NK-92 treated with Interleukin-12 subunit alpha and Interleukin-12 subunit beta, amount 100 ng/mL, for 24 hours (cell line): ENCODE results near the gene ARHGAP22.
"Not testable (repeated sequence)": the region's sequence is repeated elsewhere in the genome, so short reads cannot be mapped to it uniquely, and the experiment has no call there.

Experiments used
- DNase-seq: peaks from one replicate; lab custom pipeline; 2025; lab: John Stamatoyannopoulos, UW

Gene ARHGAP22, protein sequence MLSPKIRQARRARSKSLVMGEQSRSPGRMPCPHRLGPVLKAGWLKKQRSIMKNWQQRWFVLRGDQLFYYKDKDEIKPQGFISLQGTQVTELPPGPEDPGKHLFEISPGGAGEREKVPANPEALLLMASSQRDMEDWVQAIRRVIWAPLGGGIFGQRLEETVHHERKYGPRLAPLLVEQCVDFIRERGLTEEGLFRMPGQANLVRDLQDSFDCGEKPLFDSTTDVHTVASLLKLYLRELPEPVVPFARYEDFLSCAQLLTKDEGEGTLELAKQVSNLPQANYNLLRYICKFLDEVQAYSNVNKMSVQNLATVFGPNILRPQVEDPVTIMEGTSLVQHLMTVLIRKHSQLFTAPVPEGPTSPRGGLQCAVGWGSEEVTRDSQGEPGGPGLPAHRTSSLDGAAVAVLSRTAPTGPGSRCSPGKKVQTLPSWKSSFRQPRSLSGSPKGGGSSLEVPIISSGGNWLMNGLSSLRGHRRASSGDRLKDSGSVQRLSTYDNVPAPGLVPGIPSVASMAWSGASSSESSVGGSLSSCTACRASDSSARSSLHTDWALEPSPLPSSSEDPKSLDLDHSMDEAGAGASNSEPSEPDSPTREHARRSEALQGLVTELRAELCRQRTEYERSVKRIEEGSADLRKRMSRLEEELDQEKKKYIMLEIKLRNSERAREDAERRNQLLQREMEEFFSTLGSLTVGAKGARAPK

DNA sequence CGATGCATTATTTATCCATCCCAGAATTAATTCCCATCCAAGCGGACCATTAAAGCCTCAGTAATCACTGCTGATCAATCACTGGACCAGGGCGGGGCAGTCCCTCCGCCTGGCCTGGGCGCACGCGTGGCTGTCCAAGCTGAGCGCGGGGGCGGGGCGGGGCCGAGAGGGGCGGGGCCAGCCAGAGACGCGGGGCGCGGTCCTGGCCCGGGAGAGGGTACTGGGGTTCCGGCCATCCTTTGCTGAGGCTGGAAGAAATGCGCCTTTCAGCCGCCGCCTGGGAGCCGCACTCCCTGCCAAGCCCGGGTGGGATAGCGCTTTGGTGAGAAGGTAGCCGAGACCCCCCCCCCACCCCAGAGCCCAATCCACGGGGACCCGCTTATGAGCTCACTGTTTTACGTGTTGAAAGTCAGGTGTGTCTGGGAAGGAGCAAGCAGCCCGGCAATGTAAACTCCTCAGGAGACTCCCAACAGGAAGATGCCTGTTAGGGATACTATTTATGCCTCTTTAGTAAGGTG lies at the start of gene ARHGAP22:
Gene ARHGAP22 (minus strand): TSS at position 83 of the 518 bp plus-strand sequence. CDS start 277 bp downstream, outside the sequence.
- no peak for DNase-seq

DNA sequence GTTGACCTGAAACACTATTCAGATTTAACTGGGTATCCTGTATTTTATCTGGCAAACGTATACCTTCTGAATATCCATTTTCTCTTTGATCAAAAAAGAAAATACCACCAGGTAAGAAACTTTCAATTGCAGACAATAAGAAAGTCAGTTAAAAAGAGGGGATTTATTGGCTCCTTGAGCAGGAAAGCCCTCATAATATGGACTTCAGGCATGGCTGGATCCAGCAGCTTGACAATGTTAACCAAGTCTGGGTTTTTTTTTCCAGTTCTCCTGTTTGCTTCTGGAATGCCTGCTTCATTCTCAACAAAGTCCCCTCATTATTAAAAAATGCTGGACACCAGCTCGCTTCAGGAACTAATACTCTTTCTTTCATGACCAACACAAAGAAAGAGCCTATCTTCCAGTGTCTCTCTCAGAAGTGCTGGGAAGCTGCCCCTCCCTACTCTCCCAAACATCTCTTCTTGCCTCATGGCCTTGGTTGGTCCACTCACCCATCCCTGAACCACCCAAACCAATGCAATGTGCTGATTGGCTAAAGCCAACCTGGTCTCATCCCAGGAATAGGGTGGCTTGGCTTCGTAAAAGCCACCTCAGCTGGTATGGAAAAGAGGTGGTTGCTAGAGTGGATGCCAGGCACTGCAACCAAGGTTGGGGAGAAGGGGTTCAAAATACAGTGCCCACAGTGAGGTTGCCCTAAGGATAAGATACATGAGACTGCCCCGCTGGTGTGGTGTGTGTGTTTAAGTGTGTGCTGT lies 49.2 kb upstream of the ARHGAP22 start:
- DNase-seq = no peak

DNA sequence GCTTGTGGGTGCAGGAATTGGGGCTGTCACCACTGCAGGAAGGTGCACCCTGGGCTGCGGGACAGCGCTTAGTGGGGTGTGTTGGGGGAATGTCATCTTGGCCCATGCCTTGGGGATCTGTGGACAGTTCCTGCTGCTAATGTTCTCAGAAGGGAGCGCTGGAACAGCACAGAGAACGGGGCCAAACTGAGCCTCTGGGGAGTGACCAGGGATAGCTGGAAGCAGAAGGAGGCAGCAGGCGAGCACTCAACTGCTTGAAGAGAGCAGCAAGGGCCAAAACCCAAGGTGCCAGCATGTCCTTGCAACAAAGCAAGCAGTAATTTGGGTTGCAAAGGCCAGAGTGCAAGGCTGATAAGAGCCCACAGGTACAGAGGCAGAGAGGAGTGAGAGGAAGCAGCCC lies 48.5 kb upstream of the ARHGAP22 start:
- no peak for DNase-seq

DNA sequence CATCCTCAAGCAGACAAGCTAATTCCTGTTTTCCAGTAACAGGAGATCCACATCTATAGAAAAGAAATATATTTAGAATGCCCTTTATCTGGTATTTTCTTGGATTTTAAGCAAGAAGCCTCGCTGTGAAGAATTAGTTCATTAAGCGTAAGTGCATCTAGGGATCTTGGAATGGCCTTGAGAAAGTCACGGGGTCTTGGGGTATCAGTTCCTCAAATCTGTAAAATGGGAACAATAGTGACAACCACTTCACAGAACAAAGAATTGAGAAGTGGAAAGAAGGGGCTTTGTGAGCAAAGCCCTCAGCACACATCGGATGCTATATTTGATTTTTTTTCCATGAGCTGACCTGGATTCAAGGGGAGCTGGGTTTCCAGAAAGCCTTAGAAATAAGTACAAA lies 47.5 kb upstream of the ARHGAP22 start:
- no peak for DNase-seq

DNA sequence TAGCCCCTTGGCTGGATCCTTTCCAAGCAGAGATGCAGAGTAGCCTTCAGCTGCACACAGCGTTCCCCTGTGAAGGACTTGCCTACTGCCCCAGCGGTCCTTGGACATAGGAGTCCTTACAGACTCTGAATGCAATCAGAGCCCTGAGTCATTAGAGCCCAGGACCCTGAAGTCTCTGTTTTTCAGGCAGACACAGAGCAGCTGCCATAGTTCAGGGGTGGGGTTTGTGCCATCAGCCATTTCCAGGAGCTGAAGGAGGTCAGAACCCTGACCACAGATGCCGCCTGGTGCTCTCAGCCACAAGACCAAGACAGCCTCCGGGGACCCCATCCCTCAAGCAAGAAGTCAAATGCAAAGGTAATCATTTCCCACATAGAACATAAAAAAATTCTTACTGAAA lies 47.0 kb upstream of the ARHGAP22 start:
- DNase-seq = no peak

DNA sequence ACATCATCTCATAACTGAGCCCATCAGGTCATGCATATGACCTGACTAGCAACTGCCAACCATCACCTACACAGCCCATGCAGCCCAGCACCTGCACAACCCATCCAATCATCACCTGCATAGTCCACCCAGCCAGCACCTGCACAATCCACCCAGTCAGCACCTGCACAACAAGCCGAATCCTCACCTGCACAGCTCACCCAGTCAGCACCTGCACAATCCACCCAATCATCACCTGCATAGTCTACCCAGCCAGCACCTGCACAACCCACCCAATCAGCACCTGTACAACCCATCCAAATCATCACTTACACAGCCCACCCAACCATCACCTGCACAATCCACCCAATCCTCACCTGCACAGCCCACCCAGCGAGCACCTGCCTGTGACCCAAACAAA lies 46.4 kb upstream of the ARHGAP22 start:
- DNase-seq = no peak

DNA sequence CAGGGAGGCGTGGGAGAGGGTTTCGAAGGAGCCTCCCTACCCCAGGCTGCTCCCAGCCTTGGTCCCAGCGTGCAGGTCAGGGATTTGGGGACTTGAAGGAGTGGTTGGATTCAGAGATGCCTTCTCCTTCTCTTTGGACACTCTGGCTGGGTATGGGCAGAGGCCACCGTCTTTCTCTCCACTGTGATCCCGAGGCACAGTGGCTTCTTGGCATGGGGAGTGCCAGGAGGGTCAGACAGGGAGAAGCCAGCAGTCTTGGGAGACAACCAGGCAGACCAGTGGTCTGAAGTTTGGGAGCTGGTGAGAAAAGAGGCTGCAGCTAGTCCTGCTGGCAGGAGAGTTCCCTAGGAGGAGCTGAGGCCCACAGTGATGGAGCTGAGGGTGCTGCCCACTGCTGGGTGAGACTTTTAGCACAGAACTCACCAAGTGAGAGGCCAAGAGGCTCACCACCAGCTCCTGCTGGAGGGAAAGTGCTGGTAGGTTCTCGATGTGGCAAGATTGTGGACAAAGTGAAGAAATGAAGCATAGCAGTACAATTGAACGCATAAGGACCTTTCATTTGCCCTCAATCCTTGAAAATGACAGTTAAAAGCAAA lies 44.6 kb upstream of the ARHGAP22 start:
- peak; percentile 34 for DNase-seq

DNA sequence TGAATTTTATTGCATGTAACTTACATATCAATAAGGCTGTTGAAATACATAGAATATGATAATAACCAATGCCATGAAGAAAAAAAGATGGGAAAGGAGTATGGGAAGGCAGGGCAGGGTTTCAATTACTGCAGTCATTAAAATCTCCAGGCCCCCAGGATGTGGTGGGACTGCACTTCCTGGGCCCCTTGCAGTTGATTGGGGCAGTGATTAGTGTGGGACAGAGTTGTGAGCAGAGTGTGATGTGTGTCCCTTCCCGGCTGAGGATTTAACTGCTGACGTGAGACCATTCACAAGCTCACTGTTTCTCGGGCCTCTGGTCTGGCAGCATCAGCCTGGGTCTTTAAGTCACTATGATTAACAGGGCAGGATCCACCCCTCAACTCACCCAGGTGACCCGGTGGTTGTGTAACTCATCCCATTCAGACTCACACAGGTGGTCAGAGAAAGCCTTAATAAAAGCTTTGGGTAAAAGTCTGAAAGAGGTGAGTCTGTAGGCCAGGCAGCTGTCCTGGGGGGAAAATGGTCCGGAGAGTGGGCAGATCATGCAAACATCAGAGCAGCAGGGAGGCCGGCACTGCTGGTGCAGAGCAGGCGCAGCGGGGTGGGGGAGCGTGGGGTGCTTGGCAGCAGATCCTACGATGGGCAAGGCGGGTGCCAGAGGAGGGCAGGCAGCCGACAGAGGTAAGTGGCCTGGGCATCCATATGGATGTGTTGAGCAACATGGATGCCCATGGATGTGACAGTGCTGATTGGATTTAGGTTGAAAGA lies 43.5 kb upstream of the ARHGAP22 start:
- no peak for DNase-seq

DNA sequence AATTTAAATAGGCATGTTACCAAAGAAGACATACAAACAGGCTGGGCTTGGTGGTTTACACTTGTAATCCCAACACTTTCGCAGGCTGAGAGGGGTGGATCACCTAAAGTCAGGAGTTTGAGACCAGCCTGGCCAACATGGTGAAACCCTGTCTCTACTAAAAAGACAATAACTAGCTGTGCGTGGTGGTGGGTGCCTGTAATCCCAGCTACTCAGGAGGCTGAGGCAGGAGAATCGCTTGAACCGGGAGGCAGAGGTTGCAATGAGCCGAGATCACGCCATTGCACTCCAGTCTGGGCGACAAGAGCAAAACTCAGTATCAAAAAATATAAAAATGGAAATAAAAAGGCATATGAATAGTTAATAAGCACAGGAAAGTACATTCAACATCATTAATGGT lies 42.2 kb upstream of the ARHGAP22 start:
- not testable (repeated sequence) for DNase-seq

DNA sequence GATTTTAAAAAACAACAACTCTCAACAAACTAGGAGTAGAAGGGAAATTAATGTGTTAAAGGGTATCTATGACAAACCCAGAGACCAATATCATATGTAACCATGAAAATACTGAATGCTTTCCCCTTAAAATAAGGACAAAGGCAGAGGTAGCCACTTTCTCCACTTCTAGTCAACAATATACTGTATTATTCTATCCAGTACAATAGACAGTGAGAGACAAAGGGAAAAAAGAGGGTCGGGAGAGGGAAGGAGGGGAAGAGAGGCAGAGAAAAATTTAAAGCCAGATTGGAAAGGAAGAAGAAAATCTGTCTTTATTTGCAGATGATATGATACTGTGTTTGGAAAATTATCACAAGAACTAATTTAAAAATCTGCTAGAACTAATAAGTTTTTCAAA lies 40.7 kb upstream of the ARHGAP22 start:
- no peak for DNase-seq

DNA sequence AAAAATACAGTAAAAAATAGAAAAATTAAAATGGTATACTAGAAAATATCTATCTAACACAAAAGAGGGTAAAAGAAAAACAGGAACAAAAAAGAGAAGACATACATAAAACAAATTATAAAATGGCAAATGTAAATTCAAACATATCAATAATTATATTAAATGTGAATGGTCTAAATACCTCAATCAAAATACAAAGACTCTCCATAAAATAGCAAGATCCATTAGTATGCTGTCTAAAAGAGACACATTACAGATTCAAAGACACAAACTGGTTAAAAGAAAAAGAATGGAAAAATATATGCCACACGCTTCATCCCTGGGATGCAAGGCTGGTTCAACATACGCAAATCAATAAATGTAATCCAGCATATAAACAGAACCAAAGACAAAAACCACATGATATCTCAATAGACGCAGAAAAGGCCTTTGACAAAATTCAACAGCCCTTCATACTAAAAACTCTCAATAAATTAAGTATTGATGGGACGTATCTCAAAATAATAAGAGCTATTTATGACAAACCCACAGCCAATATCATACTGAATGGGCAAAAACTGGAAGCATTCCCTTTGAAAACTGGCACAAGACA lies 36.3 kb upstream of the ARHGAP22 start:
- not testable (repeated sequence) for DNase-seq

DNA sequence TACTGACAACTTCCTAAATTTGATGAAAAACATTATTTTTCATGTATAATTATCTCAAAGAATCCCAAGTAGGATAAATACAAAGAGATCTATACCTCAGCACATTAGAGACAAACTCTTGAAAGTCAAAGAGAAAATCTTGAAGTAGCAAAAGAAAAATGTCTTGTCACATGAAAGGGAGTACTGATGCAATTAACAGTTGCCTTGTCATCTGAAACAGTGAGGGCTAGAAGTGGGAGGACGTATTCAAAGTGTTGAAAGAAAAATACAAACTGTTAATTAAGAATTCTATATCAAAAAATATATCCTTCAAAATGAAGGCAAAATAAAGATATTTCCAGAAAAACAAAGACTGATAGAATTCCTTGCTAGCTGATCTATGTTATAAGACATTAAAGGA lies 35.5 kb upstream of the ARHGAP22 start:
- no peak for DNase-seq

DNA sequence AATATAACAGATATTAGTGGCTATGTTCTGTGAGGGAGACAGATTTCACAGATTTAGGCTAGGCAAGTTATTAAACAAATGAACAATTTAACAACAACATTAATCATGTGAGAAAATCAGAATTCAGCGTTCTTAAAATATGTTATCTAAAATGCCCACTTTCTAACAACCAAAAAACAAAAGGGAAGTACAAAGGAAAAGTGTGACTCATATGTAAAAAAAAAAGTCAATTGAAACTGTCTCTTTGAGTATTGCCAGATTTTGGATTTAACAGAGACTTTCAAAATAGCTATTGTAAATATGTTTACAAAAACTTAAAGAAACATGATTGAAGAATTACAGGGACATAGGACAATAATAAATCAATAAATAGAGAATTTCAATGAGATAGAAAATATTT lies 34.8 kb upstream of the ARHGAP22 start:
- DNase-seq = no peak

DNA sequence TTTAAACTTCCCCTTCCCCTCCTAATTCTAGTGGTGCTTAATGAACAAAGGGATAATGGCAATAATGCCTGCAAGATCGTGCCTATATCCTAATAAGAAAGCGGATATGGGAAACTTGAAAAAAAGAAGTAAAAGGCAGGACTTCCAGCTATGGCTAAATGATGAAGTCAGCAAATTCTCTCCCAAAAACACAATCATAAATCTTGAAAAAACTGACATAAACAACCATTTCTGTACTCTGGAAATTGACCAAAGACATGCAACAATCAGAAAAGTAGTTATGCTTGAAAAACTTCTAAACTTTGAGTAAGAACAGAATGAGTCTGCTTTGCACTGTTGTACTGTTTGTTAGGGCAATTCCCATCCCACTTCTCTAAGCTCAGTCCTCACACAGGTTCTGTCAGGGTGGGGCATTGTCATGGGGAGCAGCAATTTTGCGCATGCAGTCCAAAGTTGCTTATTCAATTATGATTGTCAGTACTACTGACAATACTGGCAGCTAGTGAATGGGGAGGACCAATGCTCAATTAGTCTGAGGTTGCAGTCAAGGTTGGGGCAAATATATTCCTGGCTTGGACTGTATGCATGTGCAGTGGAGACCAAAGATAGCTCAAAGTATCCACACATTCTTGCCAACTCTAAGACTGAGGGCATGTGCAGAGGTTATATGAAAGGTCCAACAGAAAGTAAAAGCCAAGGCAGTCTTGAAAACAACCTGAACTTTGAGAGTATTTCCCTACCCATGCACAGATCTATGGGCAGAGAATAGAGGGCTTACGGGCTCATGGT lies 34.1 kb upstream of the ARHGAP22 start:
- no peak for DNase-seq

DNA sequence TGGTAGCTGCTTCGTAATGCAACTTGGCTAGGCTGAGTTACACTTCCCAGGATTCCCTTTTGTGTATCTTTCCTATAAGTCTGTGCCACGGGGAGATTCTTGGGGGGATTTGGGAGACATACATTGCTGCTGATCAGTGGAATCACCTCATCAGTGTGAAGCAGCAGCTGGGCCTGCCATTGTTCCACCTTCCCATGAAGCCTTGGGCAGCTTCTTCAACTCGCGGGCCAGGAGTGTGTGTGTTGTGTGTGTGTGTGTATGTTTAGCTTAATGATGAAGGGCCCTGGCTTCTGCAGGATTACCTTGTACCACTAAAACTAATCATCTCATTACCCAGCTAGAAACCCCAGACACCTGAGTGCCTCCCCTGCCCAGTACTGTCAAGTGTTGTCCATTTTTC lies 33.3 kb upstream of the ARHGAP22 start:
- DNase-seq = no peak

DNA sequence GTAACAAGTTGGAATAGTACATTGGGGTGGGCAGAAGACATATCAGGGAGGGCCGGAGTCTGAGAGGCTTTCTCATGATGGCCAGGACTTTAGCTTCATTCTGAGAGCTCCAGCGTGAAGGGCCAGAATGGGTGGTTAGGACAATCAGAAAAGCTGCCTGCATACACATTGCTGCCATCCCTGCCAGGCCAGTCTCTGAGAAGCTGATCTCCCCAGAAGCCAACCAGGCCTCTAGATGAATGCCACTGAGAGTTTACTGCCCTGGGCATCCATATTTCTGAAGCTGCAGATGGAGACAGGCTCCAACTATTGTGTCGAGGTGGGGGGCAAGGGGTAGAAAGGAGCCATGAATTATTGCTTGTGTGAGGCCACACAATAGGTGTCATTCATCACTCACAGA lies 32.0 kb upstream of the ARHGAP22 start:
- DNase-seq = no peak

DNA sequence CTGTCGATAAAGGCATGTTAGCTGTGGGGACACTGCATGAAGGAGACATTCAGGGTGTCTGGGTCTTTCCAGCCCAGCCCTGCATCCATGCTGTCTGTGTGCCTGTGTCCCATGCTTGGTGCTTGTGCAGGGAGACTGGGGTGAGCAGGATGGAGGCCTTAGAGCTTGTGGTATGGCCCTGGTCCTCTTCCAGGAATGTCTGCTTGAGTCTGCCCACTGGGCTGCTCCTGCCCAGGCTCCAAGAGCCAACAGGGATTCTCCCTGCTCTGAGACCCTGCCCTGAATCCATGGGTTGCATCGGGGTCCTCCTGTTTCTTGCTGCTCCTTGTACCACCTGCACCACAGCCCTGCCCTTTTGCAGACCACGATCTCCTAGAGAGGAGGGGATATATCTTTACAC lies 31.4 kb upstream of the ARHGAP22 start:
- DNase-seq = no peak

DNA sequence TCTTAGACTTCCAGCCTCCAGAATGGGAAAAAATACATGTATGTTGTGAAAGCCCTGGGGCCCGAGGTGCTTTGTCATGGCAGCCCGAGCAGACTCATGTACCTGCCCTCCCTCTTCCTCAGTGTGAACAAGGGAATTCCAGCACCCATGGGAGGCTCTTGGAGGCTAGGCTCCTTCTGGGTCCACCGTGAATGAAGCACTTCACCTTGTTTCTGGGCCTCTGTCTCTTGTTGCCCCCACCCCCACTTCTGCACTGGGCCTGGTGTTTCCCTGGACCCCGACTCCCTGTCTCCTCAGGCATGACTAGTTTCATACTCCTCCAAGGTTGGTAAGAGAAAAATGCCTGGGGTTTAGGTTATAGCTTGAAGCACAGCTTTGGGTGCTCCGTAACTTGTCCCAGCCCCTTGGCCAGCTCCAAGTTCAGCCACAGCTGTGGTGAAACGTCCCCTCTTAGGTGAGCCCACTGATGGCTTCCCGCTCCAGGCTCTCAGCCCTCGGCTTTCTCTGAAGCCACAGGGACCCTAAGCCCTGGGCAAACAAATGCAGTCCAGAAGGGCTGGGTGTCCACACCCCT lies 30.2 kb upstream of the ARHGAP22 start:
- no peak for DNase-seq

DNA sequence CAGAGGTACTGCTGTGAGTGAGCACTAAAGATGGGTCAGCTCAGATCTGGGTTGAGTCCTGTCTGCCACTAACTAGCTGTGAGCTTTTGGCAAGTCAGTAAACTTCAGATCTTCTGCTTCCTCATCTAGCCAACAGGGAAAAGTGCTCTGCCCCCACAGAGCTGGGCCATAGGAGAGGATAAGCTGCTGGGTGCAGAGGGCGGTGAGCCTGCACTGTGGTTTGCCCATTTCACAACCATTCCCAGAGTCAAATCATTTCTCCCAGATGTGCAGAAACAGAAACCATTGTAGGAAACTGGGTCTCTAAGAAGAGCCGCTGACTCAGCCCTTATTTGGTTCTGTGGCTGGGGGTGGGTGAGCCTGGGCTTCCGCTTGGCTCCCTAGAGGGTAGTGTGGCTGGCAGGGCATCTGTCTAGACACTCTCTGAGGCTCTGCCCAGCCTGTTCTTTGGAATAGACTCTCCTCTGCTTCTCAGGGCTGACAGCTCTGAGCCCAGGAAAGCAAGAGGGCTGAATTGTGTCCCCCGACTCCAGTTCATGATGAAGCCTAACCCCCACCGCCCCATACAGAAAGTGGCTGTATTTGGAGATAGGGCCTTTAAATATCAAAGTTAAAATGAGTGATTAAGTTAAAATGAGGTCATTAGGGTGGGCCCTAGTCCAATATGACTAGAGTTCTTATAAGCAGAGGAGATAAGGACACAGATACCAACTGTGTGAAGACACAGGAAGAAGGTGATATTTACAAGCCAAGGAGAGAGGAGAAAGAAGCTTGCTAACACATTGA lies 29.5 kb upstream of the ARHGAP22 start:
- peak; percentile 30 for DNase-seq
